ENCODE data around the gene GALNT18.

- TF ChIP-seq RAD21 (conservative IDR thresholded peaks at IDR 0.05) (no peak), EZH2 (IDR thresholded peaks at IDR 0.05; ENCODE audit: borderline replicate concordance, insufficient read depth, low read length, poor library complexity, severe bottlenecking) (no peak), CTCF (IDR thresholded peaks at IDR 0.05; ENCODE audit: poor library complexity, severe bottlenecking) (no peak), TAF1 (IDR thresholded peaks at IDR 0.05; ENCODE audit: low read depth) (no peak), POLR2AphosphoS5 (IDR thresholded peaks at IDR 0.05) (no peak), REST (IDR thresholded peaks at IDR 0.05; ENCODE audit: borderline replicate concordance) (peak; percentile 58), EP300 (conservative IDR thresholded peaks at IDR 0.05; ENCODE audit: poor library complexity, severe bottlenecking) (no peak)
These were observed 371.3 kb downstream of the GALNT18 start for GRCh38 chr11:11250470-11250869.

Data from neural cell (in vitro differentiated cells).